Spleen (tissue), 11 donors: ENCODE measurements around the gene CELF1. TPM values are rescaled to one million over a fixed set of nuclear protein-coding genes. Genes with fewer than 3 reads are reported as not detected.
A peak's percentile ranks its signal among the peaks of the same experiment; 100 is the strongest.

Experiments
- DNase-seq: peaks from one replicate; pipeline ENCODE4 v3.0.0-alpha.2; 2020
- H3K27ac ChIP-seq, 8 donors: fragments of 200-600 bp; sonication (generic) in 7 of 8; 1 replicate in 4 of 8; 2 replicates in 4 of 8; pipeline versions ENCODE4 v1.5.0 to v1.8.0; 2016 to 2021; ENCODE audit warnings: inconsistent platforms in 4 of 8, mild to moderate bottlenecking in 4 of 8, moderate library complexity in 1 of 8
- H3K27me3 ChIP-seq, 7 donors: fragments of 200-600 bp; sonication (generic) in 6 of 7; replicated peaks in 1 of 7; 1 replicate in 4 of 7; 2 replicates in 3 of 7; pipeline versions ENCODE4 v1.5.0 to v1.8.0; 2016 to 2021; ENCODE audit warnings: inconsistent platforms in 3 of 7, mild to moderate bottlenecking in 1 of 7
- H3K36me3 ChIP-seq, 6 donors: fragments of 200-600 bp; sonication (generic) in 5 of 6; 1 replicate in 4 of 6; 2 replicates in 2 of 6; pipeline versions ENCODE4 v1.5.0 to v1.8.0; 2016 to 2021; ENCODE audit warnings: inconsistent platforms in 2 of 6
- H3K4me1 ChIP-seq, 6 donors: fragments of 200-600 bp; sonication (generic) in 5 of 6; 1 replicate in 3 of 6; 2 replicates in 3 of 6; pipeline versions ENCODE4 v1.5.0 to v1.8.0; 2016 to 2021; ENCODE audit warnings: inconsistent platforms in 3 of 6
- H3K4me3 ChIP-seq, 8 donors: fragments of 200-600 bp; sonication (generic) in 7 of 8; 1 replicate in 4 of 8; 2 replicates in 4 of 8; pipeline versions ENCODE4 v1.5.0 to v1.8.0; 2016 to 2021; ENCODE audit warnings: inconsistent platforms in 4 of 8, mild to moderate bottlenecking in 4 of 8, moderate library complexity in 2 of 8
- H3K9me3 ChIP-seq, 8 donors: fragments of 200-600 bp; sonication (generic) in 7 of 8; 1 replicate in 4 of 8; 2 replicates in 4 of 8; pipeline versions ENCODE4 v1.5.0 to v1.8.0; 2016 to 2021; ENCODE audit warnings: inconsistent platforms in 4 of 8
- POLR2A ChIP-seq, 3 donors: fragments of 450-650 bp; IDR thresholded peaks; one replicate each; pipeline ENCODE4 v1.5.1; 2017; ENCODE audit warnings: antibody characterized with exemption in 3 of 3, mild to moderate bottlenecking in 1 of 3
- POLR2AphosphoS5 ChIP-seq, 3 donors: sonication (generic); formaldehyde crosslinking; IDR thresholded peaks; one replicate each; pipeline ENCODE4 v1.5.1; 2017; ENCODE audit warnings: antibody characterized with exemption in 3 of 3
- WGBS, 5 donors: extraction: QIAGEN DNeasy Blood & Tissue Kit in 3 of 5; methylation state at CpG; one replicate each; pipeline versions ENCODE4 v1.1.5 to v1.1.7; 2013 to 2018; 5-methylcytosine and 5-hydroxymethylcytosine counted together
- intact Hi-C: fragments of 100-400 bp; cut with DNase I; formaldehyde crosslinking; loops from one replicate; pipeline ENCODE4 v1.15.0; 2023; ENCODE audit warnings: low total_unique reads
- polyA plus RNA-seq, 3 donors: library from polyadenylated mRNA; stranded (reverse); fragments of 200-250 nt; gene quantifications; one replicate each; pipeline ENCODE4 v1.2.1, GENCODE V29; 2013
- total RNA-seq, 7 donors: library from RNA; depleted of rRNA in 3 of 7; stranded (reverse); fragments of >200 nt in 3 of 7; fragmentation: NEBNext Ultra II Directional in 4 of 7; extraction: Animal tissue kit (Norgen Biotek cat#: 25700) in 4 of 7; gene quantifications; one replicate each; pipeline versions ENCODE4 v1.1.0 to v1.2.1, GENCODE V29; 2016 to 2021
- TF ChIP-seq, protein P1 (sequence below), 11 experiments: fragments of 200-600 bp in 7 of 11; fragments of 450-650 bp in 4 of 11; sonication (generic) in 4 of 11; IDR thresholded peaks in 8 of 11; conservative IDR thresholded peaks in 3 of 11; 1 replicate in 7 of 11; 2 replicates in 4 of 11; pipeline versions ENCODE4 v1.4.0 to v1.8.0; 2016 to 2021; ENCODE audit warnings: antibody characterized with exemption in 11 of 11, inconsistent platforms in 4 of 11, mild to moderate bottlenecking in 1 of 11
- donor health status: healthy with polysubstance abuse.
- donor health status: DM: no; HTN: no; CAD: no; lungs with moderate emphysema.
- donor health status: DM: no; HTN: no; CAD: no.
- donor health status: Bipolar disorder and iron deficiency.
- donor health status: healthy.
- donor health status: DM: no; HTN: no; CAD: no.
- donor health status: DM: yes; HTN: yes; CAD: no.

The CELF1 gene
- total and polyA plus RNA-seq, 10 donors: 18.5 to 171 (median 116) TPM

DNA sequence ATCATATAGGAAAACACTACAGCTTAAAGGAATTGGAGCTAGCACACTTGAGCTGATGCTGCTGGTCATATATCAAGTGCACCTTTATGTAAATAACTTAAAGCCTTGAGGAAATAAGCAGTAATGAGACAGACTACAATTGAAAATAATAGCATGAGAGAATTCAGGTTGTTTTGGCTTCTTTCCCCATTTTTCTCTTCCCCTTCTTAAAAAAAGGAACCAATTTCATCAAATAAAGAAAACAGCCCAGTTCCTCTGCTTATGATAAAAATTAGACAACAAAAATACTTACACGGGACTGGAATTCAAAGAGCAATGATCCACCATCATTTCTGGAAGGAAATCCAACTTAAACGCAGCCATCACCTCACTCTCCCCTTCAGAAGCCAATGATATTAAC lies 53.8 kb downstream of the CELF1 start:
- peaks cover 0 to 54% (median 7%) of the 10 kb centered on the region in 6 donors for H3K36me3 ChIP-seq
- H3K4me3 ChIP-seq: peak overlapping the region in 1 of 8 donors; percentile 40
- intact Hi-C loops: no loop called here
- DNase-seq: no peak
- TF ChIP-seq POLR2AphosphoS5 (IDR thresholded peaks at IDR 0.05) (no peak), POLR2A (IDR thresholded peaks at IDR 0.05) (no peak)
- TF ChIP-seq, protein P1, sequence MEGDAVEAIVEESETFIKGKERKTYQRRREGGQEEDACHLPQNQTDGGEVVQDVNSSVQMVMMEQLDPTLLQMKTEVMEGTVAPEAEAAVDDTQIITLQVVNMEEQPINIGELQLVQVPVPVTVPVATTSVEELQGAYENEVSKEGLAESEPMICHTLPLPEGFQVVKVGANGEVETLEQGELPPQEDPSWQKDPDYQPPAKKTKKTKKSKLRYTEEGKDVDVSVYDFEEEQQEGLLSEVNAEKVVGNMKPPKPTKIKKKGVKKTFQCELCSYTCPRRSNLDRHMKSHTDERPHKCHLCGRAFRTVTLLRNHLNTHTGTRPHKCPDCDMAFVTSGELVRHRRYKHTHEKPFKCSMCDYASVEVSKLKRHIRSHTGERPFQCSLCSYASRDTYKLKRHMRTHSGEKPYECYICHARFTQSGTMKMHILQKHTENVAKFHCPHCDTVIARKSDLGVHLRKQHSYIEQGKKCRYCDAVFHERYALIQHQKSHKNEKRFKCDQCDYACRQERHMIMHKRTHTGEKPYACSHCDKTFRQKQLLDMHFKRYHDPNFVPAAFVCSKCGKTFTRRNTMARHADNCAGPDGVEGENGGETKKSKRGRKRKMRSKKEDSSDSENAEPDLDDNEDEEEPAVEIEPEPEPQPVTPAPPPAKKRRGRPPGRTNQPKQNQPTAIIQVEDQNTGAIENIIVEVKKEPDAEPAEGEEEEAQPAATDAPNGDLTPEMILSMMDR (IDR thresholded peaks at IDR 0.05 in 8 of 11, conservative IDR thresholded peaks at IDR 0.05 in 3 of 11): no peak
- no peaks in the 10 kb centered on the region for H3K27me3 ChIP-seq
- WGBS, 5 donors: 21 to 56% (median 43%) methylated on average over 2 of the region's 2 CpGs
- no peaks in the 10 kb centered on the region for H3K9me3 ChIP-seq
- peaks cover 23 to 100% (median 62%) of the 10 kb centered on the region in 6 donors for H3K4me1 ChIP-seq
- H3K27ac ChIP-seq: peak overlapping the region in 7 of 8 donors; percentile 8 to 83 (median 64)

DNA sequence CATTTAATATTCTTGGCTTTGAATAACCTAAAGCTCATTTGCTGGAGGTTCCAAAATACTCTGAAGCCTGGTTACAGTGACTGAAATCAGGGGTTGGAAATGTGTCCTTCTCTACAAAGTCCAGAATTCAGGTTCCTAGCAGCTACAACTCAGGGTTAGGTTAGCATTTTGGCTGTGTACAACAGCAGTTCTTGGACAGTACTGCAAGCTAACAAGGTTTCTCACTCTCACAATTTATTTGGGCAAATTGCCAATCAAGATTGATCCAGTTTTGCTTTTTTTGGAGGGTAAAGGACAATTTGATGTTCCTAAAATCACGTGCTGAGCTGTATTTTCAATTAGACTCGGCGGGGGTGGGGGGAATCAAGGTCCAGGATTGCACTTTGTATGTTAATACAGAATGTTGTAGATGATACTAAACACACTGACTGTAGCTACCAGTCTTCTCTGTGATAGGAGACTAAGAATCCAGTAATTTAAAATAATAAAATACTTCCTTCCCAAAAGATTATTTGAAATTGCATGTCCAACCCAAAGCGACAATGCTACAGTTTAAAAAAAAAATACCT lies 54.3 kb downstream of the CELF1 start:
- intact Hi-C loops: no loop called here
- H3K9me3 ChIP-seq: no peaks in the 10 kb centered on the region
- peaks cover 0 to 59% (median 9%) of the 10 kb centered on the region in 6 donors for H3K36me3 ChIP-seq
- peak overlapping the region in 1 of 8 donors; percentile 40 for H3K4me3 ChIP-seq
- peak overlapping the region in 4 of 8 donors; percentile 10 to 83 (median 69) for H3K27ac ChIP-seq
- no peaks in the 10 kb centered on the region for H3K27me3 ChIP-seq
- DNase-seq: no peak
- 84 to 93% (median 88%) methylated on average over 4 of the region's 4 CpGs for WGBS, 5 donors
- TF ChIP-seq, protein P1 (IDR thresholded peaks at IDR 0.05 in 8 of 11, conservative IDR thresholded peaks at IDR 0.05 in 3 of 11): no peak
- peaks cover 23 to 99% (median 62%) of the 10 kb centered on the region in 6 donors for H3K4me1 ChIP-seq

DNA sequence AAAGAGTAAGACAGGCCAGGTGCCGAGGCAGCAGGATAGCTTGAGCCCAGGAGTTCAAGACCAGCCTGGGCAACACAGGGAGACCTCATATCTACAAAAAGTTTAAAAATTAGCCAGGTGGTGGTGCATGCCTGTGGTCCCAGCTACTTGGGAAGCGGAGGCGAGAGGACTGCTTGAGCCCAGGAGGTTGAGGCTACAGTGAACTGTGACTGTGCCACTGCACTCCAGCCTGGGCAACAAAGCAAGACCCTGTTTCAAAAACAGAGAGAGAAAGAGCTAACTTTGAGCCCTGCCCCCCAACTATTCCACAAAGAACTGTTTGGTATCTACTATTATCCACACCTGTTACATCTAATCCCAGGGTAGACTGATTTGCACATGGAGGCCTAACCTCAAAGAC lies 54.8 kb downstream of the CELF1 start:
- TF ChIP-seq POLR2A (IDR thresholded peaks at IDR 0.05) (no peak), POLR2AphosphoS5 (IDR thresholded peaks at IDR 0.05) (no peak)
- TF ChIP-seq, protein P1 (IDR thresholded peaks at IDR 0.05 in 8 of 11, conservative IDR thresholded peaks at IDR 0.05 in 3 of 11): no peak
- intact Hi-C loops: no loop called here
- no peak for DNase-seq
- no peaks in the 10 kb centered on the region for H3K9me3 ChIP-seq
- WGBS, 5 donors: 95 to 99% (median 97%) methylated on average over 3 of the region's 3 CpGs
- H3K27ac ChIP-seq: peak overlapping the region in 3 of 8 donors; percentile 10 to 83 (median 74)
- H3K27me3 ChIP-seq: no peaks in the 10 kb centered on the region
- peaks cover 20 to 94% (median 62%) of the 10 kb centered on the region in 6 donors for H3K4me1 ChIP-seq
- H3K36me3 ChIP-seq: peaks cover 0 to 64% (median 9%) of the 10 kb centered on the region in 6 donors
- peak overlapping the region in 1 of 8 donors; percentile 40 for H3K4me3 ChIP-seq

DNA sequence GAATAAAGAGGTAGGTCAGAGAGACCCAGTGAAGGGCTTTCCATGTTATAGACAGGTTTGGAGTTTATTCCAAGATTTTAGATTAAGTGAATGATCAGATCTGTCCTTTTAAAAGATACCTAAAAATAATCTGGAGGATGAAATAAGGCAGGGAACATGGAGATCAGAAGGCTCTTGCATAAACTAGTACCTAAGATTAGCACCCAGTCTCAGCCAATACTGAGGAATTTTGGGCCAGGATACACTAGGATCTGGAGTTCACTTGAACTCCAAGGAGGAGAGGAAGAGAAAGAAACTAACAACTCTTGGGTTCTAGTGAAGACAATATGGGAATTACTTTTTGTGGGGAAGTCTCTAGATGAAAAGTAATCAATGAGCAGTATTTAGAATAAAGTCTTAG lies 56.1 kb downstream of the CELF1 start:
- no peak for DNase-seq
- no peak overlapping the region for H3K4me3 ChIP-seq
- no peaks in the 10 kb centered on the region for H3K27me3 ChIP-seq
- H3K9me3 ChIP-seq: no peaks in the 10 kb centered on the region
- intact Hi-C loops: no loop called here
- TF ChIP-seq, protein P1 (IDR thresholded peaks at IDR 0.05 in 8 of 11, conservative IDR thresholded peaks at IDR 0.05 in 3 of 11): no peak
- no peak for TF ChIP-seq POLR2A (IDR thresholded peaks at IDR 0.05)
- TF ChIP-seq POLR2AphosphoS5 (IDR thresholded peaks at IDR 0.05): no peak
- H3K36me3 ChIP-seq: peaks cover 0 to 67% (median 9%) of the 10 kb centered on the region in 6 donors
- no peak overlapping the region for H3K27ac ChIP-seq
- H3K4me1 ChIP-seq: peaks cover 18 to 80% (median 58%) of the 10 kb centered on the region in 6 donors
